ENCODE data around the gene PHF20. TPM values are rescaled to one million over a fixed set of nuclear protein-coding genes. Genes with fewer than 3 reads are reported as not detected.

The PHF20 gene
- total and polyA plus RNA-seq, 2 of the 13 experiments (the other 11 are each of a cell fraction or from before 2014, with no cell fraction given) = 22.8 to 34.1 TPM

DNA sequence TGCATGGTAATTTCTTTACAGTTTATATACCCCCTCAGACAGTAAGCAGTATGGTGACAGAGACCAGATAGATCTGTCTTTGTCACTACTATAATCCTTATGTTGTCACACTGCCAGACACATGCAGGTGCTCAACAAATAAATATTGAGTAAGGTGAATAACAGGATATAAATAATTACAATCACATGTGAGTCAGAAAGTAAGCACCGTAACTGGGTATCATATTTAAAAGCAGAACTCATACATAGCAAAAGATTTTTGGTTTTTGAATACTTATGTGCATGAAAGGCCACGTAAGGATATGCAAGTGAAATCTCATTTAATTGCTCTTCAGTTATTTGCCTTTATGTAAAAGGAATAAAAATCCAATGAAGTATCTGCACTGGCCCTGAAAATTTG, 214.0 kb downstream of the PHF20 start:
- 41% methylated on average over 2 of the region's 2 CpGs for WGBS (ENCODE audit: low lambda C conversion rate)
- TF ChIP-seq ZNF883 (CRISPR knock-in tag; IDR thresholded peaks at IDR 0.05; ENCODE audit: not compliant biosample characterization) (no peak), ARNTL (CRISPR knock-in tag; IDR thresholded peaks at IDR 0.05) (no peak), ZC3H4 (CRISPR knock-in tag; IDR thresholded peaks at IDR 0.05; ENCODE audit: borderline replicate concordance) (no peak), SCMH1 (CRISPR knock-in tag; IDR thresholded peaks at IDR 0.05; ENCODE audit: borderline replicate concordance) (no peak)
- TF ChIP-seq, protein P1, sequence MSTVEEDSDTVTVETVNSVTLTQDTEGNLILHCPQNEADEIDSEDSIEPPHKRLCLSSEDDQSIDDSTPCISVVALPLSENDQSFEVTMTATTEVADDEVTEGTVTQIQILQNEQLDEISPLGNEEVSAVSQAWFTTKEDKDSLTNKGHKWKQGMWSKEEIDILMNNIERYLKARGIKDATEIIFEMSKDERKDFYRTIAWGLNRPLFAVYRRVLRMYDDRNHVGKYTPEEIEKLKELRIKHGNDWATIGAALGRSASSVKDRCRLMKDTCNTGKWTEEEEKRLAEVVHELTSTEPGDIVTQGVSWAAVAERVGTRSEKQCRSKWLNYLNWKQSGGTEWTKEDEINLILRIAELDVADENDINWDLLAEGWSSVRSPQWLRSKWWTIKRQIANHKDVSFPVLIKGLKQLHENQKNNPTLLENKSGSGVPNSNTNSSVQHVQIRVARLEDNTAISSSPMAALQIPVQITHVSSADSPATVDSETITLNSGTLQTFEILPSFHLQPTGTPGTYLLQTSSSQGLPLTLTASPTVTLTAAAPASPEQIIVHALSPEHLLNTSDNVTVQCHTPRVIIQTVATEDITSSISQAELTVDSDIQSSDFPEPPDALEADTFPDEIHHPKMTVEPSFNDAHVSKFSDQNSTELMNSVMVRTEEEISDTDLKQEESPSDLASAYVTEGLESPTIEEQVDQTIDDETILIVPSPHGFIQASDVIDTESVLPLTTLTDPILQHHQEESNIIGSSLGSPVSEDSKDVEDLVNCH (CRISPR knock-in tag; IDR thresholded peaks at IDR 0.05) = no peak
- TF ChIP-seq, protein P2, sequence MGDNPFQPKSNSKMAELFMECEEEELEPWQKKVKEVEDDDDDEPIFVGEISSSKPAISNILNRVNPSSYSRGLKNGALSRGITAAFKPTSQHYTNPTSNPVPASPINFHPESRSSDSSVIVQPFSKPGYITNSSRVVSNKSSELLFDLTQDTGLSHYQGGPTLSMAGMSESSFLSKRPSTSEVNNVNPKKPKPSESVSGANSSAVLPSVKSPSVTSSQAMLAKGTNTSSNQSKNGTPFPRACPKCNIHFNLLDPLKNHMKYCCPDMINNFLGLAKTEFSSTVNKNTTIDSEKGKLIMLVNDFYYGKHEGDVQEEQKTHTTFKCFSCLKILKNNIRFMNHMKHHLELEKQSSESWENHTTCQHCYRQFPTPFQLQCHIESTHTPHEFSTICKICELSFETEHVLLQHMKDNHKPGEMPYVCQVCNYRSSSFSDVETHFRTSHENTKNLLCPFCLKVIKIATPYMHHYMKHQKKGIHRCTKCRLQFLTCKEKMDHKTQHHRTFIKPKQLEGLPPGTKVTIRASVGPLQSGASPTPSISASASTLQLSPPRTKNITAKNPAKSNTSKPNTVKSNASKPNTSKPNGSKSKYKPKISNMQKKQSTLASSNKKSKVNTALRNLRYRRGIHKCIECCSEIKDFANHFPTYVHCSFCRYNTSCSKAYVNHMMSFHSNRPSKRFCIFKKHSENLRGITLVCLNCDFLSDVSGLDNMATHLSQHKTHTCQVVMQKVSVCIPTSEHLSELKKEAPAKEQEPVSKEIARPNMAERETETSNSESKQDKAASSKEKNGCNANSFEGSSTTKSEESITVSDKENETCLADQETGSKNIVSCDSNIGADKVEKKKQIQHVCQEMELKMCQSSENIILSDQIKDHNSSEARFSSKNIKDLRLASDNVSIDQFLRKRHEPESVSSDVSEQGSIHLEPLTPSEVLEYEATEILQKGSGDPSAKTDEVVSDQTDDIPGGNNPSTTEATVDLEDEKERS (CRISPR knock-in tag; IDR thresholded peaks at IDR 0.05) = no peak
- no peak for FAIRE-seq

More for the DNA sequence above, 214.0 kb downstream of the PHF20 start:
- BruUV-seq (replicated peaks) = no TSS peak
- Histone ChIP-seq H3K9me3 (ENCODE audit: low read length) (no peaks in the 10 kb centered on the region), H3K27me3 (ENCODE audit: control insufficient read depth in 1 of 2, insufficient read depth in 2 of 2, low read length in 2 of 2) (peaks cover 0 to 29% of the 10 kb centered on the region in 2 experiments; a peak in 3 of 5 replicates), H3K4me1 (ENCODE audit: insufficient read depth, low read length) (no peaks in the 10 kb centered on the region), H3K36me3 (replicated peaks in 1 of 2; ENCODE audit: control insufficient read depth in 1 of 2, insufficient read depth in 2 of 2, low read length in 2 of 2) (no peaks in the 10 kb centered on the region), H3K27ac (ENCODE audit: extremely low read length, insufficient read depth, low read length) (no peak overlapping the region), H2AFZ (ENCODE audit: low read length) (no peak overlapping the region), H3K79me2 (ENCODE audit: insufficient read depth, low read length) (no peaks in the 10 kb centered on the region), H3K9ac (ENCODE audit: insufficient read depth, low read depth, low read length) (no peak overlapping the region), H4K20me1 (ENCODE audit: insufficient read depth, low read length) (no peaks in the 10 kb centered on the region), H3K4me2 (ENCODE audit: low read depth, low read length) (no peak overlapping the region), H3K4me3 (replicated peaks in 1 of 3; ENCODE audit: insufficient read depth in 1 of 3, low read depth in 2 of 3, low read length in 3 of 3) (no peak overlapping the region)
- DNase-seq (ENCODE audit: low spot score) (no peak), ATAC-seq (no peak)
- CTCF ChIA-PET (ENCODE audit: low intra/inter-chr PET ratio, low total read pairs) = no interaction called here
- intact Hi-C loops (cut with micrococcal nuclease; ENCODE audit: unreplicated experiment) (no loop called here), in situ Hi-C loops (cut with HindIII; ENCODE audit: extremely low pct_ligation_motif_present, low pct_unique_long_range_greater_than_20kb) (loop anchor here (10.0 kb wide), 1 partner anchor 459 kb away; no protein-coding TSS in a partner anchor)
- POLR2A ChIA-PET = interaction anchor here (1.3 kb wide), 1 partner anchor 31 kb away, joined by 3 read pairs; the partner anchor contains the start of gene SCAND1
